G401.6 (cell line): ENCODE results near the gene MAPK4.

Source experiments
- FAIRE-seq: peaks from 2 replicates; lab custom pipeline; 2012; peaks lifted over from hg19 to GRCh38; lab: Jason Lieb, UNC

Gene MAPK4

GRCh38 chr18:50624981-50625380 lies 65.1 kb downstream of the MAPK4 start:
- no peak for FAIRE-seq

- FAIRE-seq, result no peak
Measured at GRCh38 chr18:50626317-50626716, 66.4 kb downstream of the MAPK4 start.

GRCh38 chr18:50627594-50628532 lies 68.0 kb downstream of the MAPK4 start:
- no peak for FAIRE-seq

GRCh38 chr18:50628533-50628905 lies 68.6 kb downstream of the MAPK4 start:
- no peak for FAIRE-seq

GRCh38 chr18:50629148-50629631 lies 69.3 kb downstream of the MAPK4 start:
- FAIRE-seq, result no peak

- no peak for FAIRE-seq
Measured at GRCh38 chr18:50630895-50631294, 71.0 kb downstream of the MAPK4 start.

GRCh38 chr18:50632895-50633515 lies 73.1 kb downstream of the MAPK4 start:
- no peak for FAIRE-seq

- FAIRE-seq, result no peak
Measured at GRCh38 chr18:50633992-50634391, 74.1 kb downstream of the MAPK4 start.

- FAIRE-seq, result no peak
Measured at GRCh38 chr18:50636366-50637057, 76.6 kb downstream of the MAPK4 start.

GRCh38 chr18:50638016-50638883 lies 78.4 kb downstream of the MAPK4 start:
- no peak for FAIRE-seq

- FAIRE-seq, result no peak
Measured at GRCh38 chr18:50638884-50639420, 79.1 kb downstream of the MAPK4 start.

GRCh38 chr18:50639711-50640110 lies 79.8 kb downstream of the MAPK4 start:
- FAIRE-seq, result no peak

- FAIRE-seq, result no peak
Measured at GRCh38 chr18:50642439-50642838, 82.6 kb downstream of the MAPK4 start.

GRCh38 chr18:50644146-50644545 lies 84.3 kb downstream of the MAPK4 start:
- FAIRE-seq, result no peak

GRCh38 chr18:50644807-50645206 lies 84.9 kb downstream of the MAPK4 start:
- FAIRE-seq, result no peak

- FAIRE-seq, result no peak
Measured at GRCh38 chr18:50647237-50647636, 87.3 kb downstream of the MAPK4 start.

GRCh38 chr18:50647792-50648191 lies 87.9 kb downstream of the MAPK4 start:
- no peak for FAIRE-seq

- no peak for FAIRE-seq
Measured at GRCh38 chr18:50649821-50650220, 89.9 kb downstream of the MAPK4 start.

- no peak for FAIRE-seq
Measured at GRCh38 chr18:50651334-50651733, 91.4 kb downstream of the MAPK4 start.

GRCh38 chr18:50653402-50654093 lies 93.7 kb downstream of the MAPK4 start:
- FAIRE-seq, result no peak

GRCh38 chr18:50654211-50654610 lies 94.3 kb downstream of the MAPK4 start:
- no peak for FAIRE-seq
